Measurements from ENCODE around the gene ARPC3. TPM values are rescaled to one million over a fixed set of nuclear protein-coding genes. Genes with fewer than 3 reads are reported as not detected.
A peak's percentile ranks its signal among the peaks of the same experiment; 100 is the strongest.

The ARPC3 gene
- 100 to 1,000 TPM; 169 to 516 (median 218) TPM for total RNA-seq

DNA sequence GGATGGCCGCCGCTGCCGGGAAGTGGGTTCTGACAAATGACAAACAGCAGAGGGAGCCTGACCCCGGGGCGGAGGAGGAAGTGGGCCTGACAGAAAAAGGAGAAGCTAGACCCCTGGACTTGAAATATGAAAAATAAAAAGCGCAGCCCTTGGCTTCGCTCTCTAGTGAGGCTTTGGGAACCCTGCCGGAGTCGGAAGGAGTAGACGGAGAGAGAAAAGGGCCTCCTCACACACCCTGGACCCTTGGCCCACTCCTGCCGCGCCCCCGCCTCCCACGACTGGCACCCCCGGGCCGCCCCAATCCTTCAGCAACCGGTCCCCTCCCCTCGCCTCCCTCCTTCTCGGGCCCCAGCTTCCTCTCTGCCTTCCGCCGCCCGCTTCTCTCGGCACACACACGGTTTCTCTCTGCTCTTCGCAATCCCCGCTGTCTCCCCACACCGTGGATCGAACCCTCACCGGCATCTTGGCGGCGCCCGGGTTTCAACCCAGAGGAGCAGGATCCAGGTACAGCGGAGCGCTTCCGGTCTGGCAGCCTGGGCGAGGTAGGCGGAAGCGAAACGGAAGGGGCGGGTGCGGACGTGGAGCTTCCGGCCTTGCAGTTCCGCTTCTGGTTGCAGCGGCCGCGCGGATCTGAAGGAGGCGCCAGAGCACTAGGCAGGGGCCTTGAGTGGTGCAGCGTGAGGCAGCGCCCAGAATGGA is at the start of gene ARPC3:
Gene ARPC3 (minus strand): TSS at position 539 of the 699 bp plus-strand sequence. CDS start 77 bp downstream, at position 462.
- TF ChIP-seq, protein P1, sequence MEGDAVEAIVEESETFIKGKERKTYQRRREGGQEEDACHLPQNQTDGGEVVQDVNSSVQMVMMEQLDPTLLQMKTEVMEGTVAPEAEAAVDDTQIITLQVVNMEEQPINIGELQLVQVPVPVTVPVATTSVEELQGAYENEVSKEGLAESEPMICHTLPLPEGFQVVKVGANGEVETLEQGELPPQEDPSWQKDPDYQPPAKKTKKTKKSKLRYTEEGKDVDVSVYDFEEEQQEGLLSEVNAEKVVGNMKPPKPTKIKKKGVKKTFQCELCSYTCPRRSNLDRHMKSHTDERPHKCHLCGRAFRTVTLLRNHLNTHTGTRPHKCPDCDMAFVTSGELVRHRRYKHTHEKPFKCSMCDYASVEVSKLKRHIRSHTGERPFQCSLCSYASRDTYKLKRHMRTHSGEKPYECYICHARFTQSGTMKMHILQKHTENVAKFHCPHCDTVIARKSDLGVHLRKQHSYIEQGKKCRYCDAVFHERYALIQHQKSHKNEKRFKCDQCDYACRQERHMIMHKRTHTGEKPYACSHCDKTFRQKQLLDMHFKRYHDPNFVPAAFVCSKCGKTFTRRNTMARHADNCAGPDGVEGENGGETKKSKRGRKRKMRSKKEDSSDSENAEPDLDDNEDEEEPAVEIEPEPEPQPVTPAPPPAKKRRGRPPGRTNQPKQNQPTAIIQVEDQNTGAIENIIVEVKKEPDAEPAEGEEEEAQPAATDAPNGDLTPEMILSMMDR (IDR thresholded peaks at IDR 0.05), result peak; percentile 42 to 94 (median 85)
- TF ChIP-seq POLR2A (IDR thresholded peaks at IDR 0.05), result peak in 1 of 2 donors; percentile 66
- H3K27ac ChIP-seq, result peak within 1 kb of the TSS; percentile 80 to 90 (median 89)
- peaks cover 7 to 12% of the 10 kb centered on the region in 2 donors for H3K4me1 ChIP-seq
- no peaks in the 10 kb centered on the region for H3K27me3 ChIP-seq
- WGBS, 2 donors, result 0% methylated on average over 35 to 48 of the region's 51 CpGs
- H3K4me3 ChIP-seq (replicated peaks in 1 of 3), result peak within 1 kb of the TSS; percentile 92 to 98 (median 94)
- intact Hi-C loops (cut with DNase I), result no loop called here
- H3K36me3 ChIP-seq, result peaks cover 0 to 14% of the 10 kb centered on the region in 2 donors
- DNase-seq, result peak; percentile 96 to 97
- H3K9me3 ChIP-seq, result no peaks in the 10 kb centered on the region

DNA sequence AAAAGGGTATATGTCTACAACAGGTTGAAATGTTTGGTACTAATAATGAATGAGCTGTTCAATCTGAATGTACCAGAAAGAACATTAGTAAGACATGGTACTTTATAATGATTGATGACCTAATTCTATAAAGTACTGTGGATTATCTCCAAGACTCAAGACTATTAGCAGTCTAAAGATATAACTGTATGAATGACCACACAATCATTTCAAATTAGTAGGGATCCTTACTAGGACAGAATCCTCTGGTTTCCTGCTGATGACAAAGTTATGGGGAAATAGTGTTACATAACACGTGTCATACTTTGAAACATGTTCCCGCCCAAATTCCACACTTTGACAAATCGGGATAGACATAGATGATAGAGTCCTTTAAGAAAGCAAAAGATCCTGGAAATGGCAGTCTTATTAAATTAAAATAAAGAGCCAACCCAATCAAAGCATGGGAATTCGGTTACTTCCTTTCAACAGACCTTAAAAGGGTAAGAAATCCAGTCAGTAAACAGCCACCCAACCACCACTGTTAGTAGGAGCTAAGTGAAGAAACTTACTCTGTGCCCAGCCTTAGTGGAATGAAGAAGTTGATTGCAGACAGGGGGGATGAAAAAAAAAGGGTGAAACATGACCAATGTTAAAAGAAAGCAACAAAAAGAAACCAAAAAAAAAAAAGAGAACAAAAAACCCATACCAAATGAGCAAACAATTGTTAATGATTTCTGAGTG is 49.0 kb upstream of the ARPC3 start:
- Histone ChIP-seq H3K9me3 (no peaks in the 10 kb centered on the region), H3K27me3 (no peaks in the 10 kb centered on the region), H3K27ac (no peak overlapping the region), H3K4me1 (peaks cover 9 to 13% of the 10 kb centered on the region in 2 donors), H3K4me3 (replicated peaks in 1 of 3) (no peak overlapping the region), H3K36me3 (peaks cover 13 to 14% of the 10 kb centered on the region in 2 donors)
- TF ChIP-seq POLR2A (IDR thresholded peaks at IDR 0.05), result no peak
- TF ChIP-seq, protein P1 (IDR thresholded peaks at IDR 0.05), result no peak
- intact Hi-C loops (cut with DNase I), result no loop called here
- WGBS, 2 donors, result 82 to 83% methylated on average over 4 of the region's 4 CpGs
- no peak for DNase-seq

DNA sequence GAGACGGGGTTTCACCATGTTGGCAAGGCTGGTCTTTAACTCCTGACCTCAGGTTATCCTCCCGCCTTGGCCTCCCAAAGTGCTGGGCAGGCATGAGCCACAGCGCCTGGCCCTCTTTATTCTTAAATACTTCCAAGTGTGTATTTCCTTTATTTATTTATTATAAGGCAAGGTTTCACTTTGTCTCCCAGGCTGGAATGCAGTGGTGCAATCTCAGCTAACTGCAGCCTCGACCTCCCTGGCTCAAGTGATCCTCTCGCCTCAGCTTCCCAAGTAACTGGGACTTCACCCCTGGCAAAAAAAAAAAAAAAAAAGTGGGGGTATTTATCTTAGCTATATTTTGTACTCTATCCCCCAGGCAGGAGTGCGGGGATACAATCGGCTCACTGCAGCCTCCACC is 25.3 kb upstream of the ARPC3 start:
- Histone ChIP-seq H3K4me1 (no peaks in the 10 kb centered on the region), H3K4me3 (replicated peaks in 1 of 3) (no peak overlapping the region), H3K9me3 (no peaks in the 10 kb centered on the region), H3K27me3 (no peaks in the 10 kb centered on the region), H3K27ac (no peak overlapping the region), H3K36me3 (no peaks in the 10 kb centered on the region)
- no peak for DNase-seq
- TF ChIP-seq, protein P1 (IDR thresholded peaks at IDR 0.05), result no peak
- TF ChIP-seq POLR2A (IDR thresholded peaks at IDR 0.05), result no peak
- intact Hi-C loops (cut with DNase I), result no loop called here
- 94 to 95% methylated on average over 7 of the region's 7 CpGs for WGBS, 2 donors

DNA sequence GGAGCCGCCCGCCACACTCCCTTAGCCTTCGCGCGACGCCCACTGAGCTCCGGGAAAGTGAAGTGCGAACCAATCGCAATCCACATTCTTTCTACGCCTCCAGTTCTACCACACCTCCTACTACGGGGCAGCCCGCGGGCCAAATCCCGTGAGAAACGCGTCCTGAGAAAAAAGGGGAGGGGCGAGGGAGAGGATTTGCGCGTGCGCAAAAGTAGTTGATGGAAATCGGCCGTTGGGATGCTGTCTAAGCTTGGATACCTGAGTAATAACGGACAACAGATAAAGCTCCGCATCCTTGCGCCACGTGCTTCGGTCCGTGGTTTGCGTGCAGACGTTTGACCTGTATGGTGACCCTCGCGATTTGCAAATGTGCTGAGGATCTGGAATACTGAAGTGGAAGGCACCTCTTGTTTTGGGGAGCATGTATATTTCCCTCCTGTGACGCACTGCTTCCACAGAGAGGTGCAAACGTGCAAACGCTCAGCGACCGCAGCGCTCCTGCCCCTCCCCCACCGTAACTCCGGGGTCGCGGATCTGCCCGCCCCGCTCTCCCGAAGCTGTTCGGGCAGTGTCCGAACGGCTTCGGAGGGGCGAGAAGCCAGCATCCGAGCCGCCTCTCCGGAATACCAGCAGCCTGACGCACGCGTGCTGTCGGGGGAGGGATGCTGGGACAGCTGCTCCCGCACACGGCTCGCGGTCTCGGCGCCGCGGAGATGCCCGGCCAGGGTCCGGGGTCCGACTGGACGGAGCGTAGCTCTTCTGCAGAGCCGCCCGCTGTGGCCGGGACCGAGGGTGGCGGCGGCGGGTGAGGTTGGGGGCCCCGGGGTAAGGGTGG is 18.3 kb upstream of the ARPC3 start, which contains the start of the genes FAM216A and GPN3:
Gene FAM216A (plus strand): TSS at position 632 of the 835 bp plus-strand sequence. CDS start 31 bp downstream, at position 663.
Gene GPN3 (minus strand): TSS at position 44 of the 835 bp plus-strand sequence. CDS start 54 bp downstream, outside the sequence.
- H3K27me3 ChIP-seq, result no peaks in the 10 kb centered on the region
- peak; percentile 96 to 98 for DNase-seq
- H3K27ac ChIP-seq, result peak within 1 kb of the TSS; percentile 70 to 94 (median 73)
- H3K9me3 ChIP-seq, result no peaks in the 10 kb centered on the region
- peak in 1 of 2 donors; percentile 82 for TF ChIP-seq POLR2A (IDR thresholded peaks at IDR 0.05)
- TF ChIP-seq, protein P1 (IDR thresholded peaks at IDR 0.05), result no peak
- H3K36me3 ChIP-seq, result peaks cover 0 to 3% of the 10 kb centered on the region in 2 donors
- H3K4me1 ChIP-seq, result peaks cover 20 to 21% of the 10 kb centered on the region in 2 donors
- WGBS, 2 donors, result 0 to 1% methylated on average over 34 to 58 of the region's 78 CpGs
- peak within 1 kb of the TSS; percentile 79 to 90 (median 84) for H3K4me3 ChIP-seq (replicated peaks in 1 of 3)
- intact Hi-C loops (cut with DNase I), result loop anchor here (5.0 kb wide), 2 partner anchors 34 to 134 kb away; partner anchors contain the start of genes RAD9B and VPS29

Data from thyroid gland (tissue), 4 donors.